Endothelial cell of umbilical vein (primary cell): ENCODE measurements around the gene FPR1.

ENCODE experiments used
- CTCF ChIP-seq, 2 donors: IDR thresholded peaks; 1 replicate in 1 of 2; 2 replicates in 1 of 2; pipeline ENCODE4 v1.5.1; 2011; ENCODE audit warnings: low read length in 2 of 2, mild to moderate bottlenecking in 2 of 2, moderate library complexity in 2 of 2, control low read depth in 1 of 2, inconsistent platforms in 1 of 2, low read depth in 1 of 2; ENCODE audit not compliant: insufficient read depth in 1 of 2; ENCODE audit errors: extremely low read depth in 1 of 2
- EZH2 ChIP-seq: IDR thresholded peaks from 2 replicates; pipeline ENCODE4 v1.6.1; 2012; ENCODE audit warnings: borderline replicate concordance, low read depth, mild to moderate bottlenecking, moderate library complexity, low read length, inconsistent platforms; ENCODE audit not compliant: severe bottlenecking
- FOS ChIP-seq: IDR thresholded peaks from 2 replicates; pipeline ENCODE4 v1.6.1; 2011; ENCODE audit warnings: mild to moderate bottlenecking, low read length, moderate library complexity, borderline replicate concordance; ENCODE audit not compliant: insufficient read depth
- GATA2 ChIP-seq: IDR thresholded peaks from 2 replicates; pipeline ENCODE4 v1.7.0; 2011; ENCODE audit warnings: low read depth, mild to moderate bottlenecking, moderate library complexity, mixed read lengths, low read length; ENCODE audit not compliant: insufficient read length, insufficient read depth
- MYC ChIP-seq: IDR thresholded peaks from one replicate; pipeline ENCODE4 v1.6.1; 2011; ENCODE audit warnings: mild to moderate bottlenecking, low read depth, low read length
- POLR2A ChIP-seq: IDR thresholded peaks from 2 replicates; pipeline ENCODE4 v1.6.1; 2012; ENCODE audit warnings: low read depth, mild to moderate bottlenecking, control low read depth, low read length
- POLR2AphosphoS5 ChIP-seq: IDR thresholded peaks from 2 replicates; pipeline ENCODE4 v1.6.1; 2012; ENCODE audit warnings: low read depth, mild to moderate bottlenecking, control low read depth, low read length, moderate library complexity; ENCODE audit not compliant: insufficient read depth
- TF ChIP-seq, protein P1 (sequence below): IDR thresholded peaks from 2 replicates; pipeline ENCODE4 v1.6.1; 2011; ENCODE audit not compliant: insufficient read depth, insufficient read length

DNA sequence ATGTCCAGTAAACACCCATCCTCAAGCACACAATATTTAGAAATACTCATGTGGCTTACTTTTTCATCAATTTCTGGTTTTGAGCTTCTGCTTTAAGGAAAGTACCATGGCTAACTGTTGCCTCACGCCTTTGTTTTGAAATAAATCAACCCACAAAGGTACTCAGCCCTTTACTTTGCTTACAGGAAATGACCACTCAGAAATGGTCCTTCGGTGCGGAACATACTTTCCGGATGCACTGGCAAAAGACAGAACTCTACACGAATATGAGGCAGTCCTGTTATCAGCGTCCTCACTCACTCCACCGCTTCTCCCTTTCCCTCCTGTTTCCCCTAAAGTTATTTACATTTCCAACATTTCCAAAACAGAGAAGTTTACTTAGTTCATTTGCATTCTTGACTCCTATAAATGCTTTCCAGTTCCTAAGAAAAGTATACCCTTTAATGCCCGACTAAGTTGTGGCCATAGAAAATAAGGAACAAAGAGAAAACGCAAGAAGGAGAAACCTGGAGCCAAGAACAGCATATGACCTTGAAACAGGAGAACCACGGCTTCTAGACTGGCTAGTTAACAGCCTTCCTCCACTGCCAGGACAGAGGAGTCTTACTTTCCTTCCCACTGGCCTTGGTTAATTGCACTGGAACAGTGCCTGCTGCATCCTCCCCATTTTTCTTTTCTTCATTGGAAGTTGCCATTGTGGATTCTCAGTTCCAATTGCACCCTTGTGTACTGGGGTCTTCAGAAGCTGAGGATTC, 19.9 kb upstream of the FPR1 start:
- TF ChIP-seq POLR2A (no peak), EZH2 (no peak), CTCF (IDR thresholded peaks at IDR 0.05; ENCODE audit: extremely low read depth in 1 of 2, insufficient read depth in 1 of 2, low read depth in 1 of 2, low read length in 2 of 2) (no peak), POLR2AphosphoS5 (no peak), GATA2 (no peak), MYC (no peak), FOS (no peak)
- TF ChIP-seq, protein P1, sequence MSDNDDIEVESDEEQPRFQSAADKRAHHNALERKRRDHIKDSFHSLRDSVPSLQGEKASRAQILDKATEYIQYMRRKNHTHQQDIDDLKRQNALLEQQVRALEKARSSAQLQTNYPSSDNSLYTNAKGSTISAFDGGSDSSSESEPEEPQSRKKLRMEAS, result no peak
